Stimulated activated CD4-positive, alpha-beta T cell treated with anti-CD3 and anti-CD28 coated beads, Interleukin-4, amount 100 ng/mL, for 48 hours (primary cell): ENCODE data around the gene TAF1D.
"Not testable (repeated sequence)": the region's sequence is repeated elsewhere in the genome, so short reads cannot be mapped to it uniquely, and the experiment has no call there.

ENCODE experiments used
- DNase-seq, 2 donors: peaks; one replicate each; pipeline ENCODE4 v3.0.0-alpha.2; 2020; ENCODE audit warnings: low read depth in 2 of 2

The TAF1D gene

DNA sequence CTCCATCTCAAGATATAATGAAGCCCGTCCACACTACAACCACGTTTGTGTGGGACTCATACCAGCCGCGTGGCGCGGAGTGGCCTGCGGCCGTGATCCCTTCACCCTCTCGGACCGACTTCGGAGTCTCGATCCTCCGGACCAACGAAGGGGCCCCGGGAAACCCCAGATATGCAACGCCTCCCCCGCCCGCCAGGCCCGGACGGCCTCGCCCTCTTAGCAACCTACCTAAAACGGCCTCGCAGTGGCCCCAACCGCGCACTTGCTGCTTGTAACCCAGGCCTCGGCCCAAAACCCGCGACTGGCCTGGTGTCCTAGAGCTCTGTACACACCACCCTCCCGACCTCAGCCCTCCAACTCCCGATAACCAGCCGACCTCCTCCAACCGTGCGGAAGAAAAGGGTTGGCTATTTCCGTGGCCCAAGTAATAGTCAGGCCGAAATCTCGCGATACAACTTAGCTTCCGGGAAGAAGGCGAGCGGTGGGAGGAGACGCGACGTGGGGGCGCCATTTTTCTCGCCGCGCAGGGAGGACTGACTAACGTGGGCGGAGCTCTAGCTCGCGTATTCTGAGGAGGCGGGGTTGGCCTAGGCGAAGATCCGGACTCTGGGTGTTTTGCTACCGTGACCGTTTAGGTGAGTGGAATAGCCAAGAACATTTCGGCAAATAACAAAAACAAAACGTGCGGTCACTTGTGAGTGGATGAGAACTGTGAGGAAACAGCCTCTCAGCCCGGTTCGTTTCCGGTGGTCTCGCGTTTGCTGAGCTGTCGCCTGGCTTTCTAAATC is at the start of gene TAF1D, which contains the start of gene C11orf54:
TAF1D (minus strand) TSS at position 402 of the 788 bp plus-strand sequence. CDS start 2,191 bp downstream, outside the sequence.
C11orf54 (plus strand) TSS at position 579 of the 788 bp plus-strand sequence. CDS start 5,722 bp downstream, outside the sequence.
- DNase-seq: peak; percentile 89 to 94

DNA sequence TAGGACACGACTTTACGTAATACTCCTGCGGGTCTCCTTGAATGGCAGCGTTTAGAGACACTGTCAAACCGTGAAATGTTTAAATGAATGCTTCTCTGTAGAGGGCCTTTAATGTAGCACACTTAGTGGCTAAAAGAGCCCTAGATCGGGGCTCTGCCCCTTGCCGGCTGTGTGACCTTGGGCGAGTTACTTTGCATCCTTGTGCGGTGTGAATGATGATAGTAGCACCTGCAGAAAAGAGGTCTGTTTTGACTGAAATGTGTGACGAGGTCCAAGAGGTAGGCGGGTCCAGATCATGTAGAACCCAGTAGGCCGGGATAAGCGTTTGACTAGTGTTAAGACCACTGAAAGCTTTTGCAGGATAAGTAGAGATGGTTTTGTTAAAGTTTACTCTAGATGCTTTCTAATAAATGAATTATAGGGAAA is 43.7 kb upstream of the TAF1D start:
- peak in 1 of 2 donors; percentile 7 for DNase-seq

- peak; percentile 75 to 88 for DNase-seq
Measured at GRCh38 chr11:93784145-93784934, 43.0 kb upstream of the TAF1D start, which contains the start of gene MED17. Gene MED17 (plus strand): TSS chr11:93784282. CDS start chr11:93784514, 232 bp downstream.

GRCh38 chr11:93783765-93784144 is 42.5 kb upstream of the TAF1D start:
- no peak for DNase-seq

- DNase-seq: no peak
Measured at GRCh38 chr11:93783362-93783761, 42.1 kb upstream of the TAF1D start.

GRCh38 chr11:93775289-93775688 is 34.0 kb upstream of the TAF1D start:
- no peak for DNase-seq

DNA sequence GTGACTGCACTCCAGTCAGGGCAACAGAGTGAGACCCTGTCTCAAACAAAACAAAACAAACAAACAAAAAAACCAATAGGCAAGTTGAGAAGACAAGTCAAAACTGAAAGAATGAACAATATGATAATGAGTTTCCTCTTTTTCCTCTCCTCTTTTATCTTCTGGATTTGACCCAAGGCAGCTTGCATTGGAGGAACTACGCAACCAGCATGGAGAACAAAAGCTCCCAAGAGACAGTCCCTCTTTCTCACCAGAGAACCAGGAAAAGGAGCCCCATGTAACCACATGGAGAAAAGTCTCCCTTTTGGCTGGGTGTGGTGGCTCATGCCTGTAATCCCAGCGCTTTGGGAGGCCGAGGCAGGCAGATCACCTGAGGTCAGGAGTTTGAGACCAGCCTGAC is 33.3 kb upstream of the TAF1D start:
- not testable (repeated sequence) for DNase-seq

- DNase-seq: no peak
Measured at GRCh38 chr11:93773601-93774200, 32.4 kb upstream of the TAF1D start.

- no peak for DNase-seq
Measured at GRCh38 chr11:93773045-93773477, 31.8 kb upstream of the TAF1D start.

DNA sequence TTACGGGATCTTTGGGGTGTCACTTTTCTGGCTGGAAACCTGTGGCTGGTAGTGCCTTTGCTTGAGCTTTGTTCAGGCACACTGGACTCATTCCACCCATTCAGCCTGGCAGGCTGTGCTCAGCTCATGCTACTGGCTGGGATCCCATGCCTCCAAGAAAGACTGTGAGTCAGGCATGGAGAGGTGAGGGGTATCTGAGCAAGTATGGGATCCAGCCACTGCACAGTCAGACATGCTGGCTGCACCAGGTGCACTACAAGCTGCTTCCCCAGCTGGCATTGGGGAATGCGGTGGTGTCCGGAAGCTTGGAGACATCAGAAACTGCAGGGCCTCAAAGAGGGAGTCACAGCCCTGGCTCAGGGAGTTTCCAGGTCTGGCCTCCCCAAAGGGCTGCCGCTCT is 30.8 kb upstream of the TAF1D start:
- DNase-seq: no peak

GRCh38 chr11:93770160-93770559 is 28.9 kb upstream of the TAF1D start:
- no peak for DNase-seq

GRCh38 chr11:93767018-93767417 is 25.7 kb upstream of the TAF1D start:
- DNase-seq: no peak

GRCh38 chr11:93766504-93766903 is 25.2 kb upstream of the TAF1D start:
- DNase-seq: no peak

- DNase-seq: no peak
Measured at GRCh38 chr11:93765551-93765950, 24.3 kb upstream of the TAF1D start.

DNA sequence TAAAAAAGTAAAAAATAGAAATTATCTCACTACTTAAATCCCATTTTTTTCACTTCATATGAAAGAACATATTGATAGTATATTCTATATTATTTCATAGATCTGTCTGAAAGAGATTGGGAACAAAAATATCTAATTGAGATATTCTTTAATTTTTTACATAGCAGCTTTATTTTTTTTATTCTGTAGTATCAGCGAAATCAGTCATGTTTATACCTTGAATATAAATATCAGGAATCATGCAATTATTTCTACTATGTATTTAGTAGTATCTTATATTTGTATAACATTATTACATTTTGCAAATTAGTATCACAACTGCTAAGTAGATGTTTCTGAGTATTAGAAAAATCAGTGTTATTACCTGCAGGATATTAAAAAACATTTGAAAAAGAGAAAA is 20.6 kb upstream of the TAF1D start:
- no peak for DNase-seq

DNA sequence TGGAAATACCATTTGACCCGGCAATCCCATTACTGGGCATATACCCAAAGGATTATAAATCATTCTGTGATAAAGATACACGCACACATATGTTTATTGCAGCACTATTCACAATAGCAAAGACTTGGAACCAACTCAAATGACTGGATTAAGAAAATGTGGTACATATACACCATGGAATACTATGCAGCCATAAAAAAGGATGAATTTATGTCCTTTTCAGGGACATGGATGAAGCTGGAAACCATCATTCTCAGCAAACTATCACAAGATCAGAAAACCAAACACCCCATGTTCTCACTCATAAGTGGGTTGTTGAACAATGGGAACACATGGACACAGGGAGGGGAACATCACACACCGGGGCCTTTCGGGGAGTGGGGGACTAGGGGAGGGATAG is 17.8 kb upstream of the TAF1D start:
- not testable (repeated sequence) for DNase-seq

- DNase-seq: no peak
Measured at GRCh38 chr11:93757924-93758865, 16.9 kb upstream of the TAF1D start.

- no peak for DNase-seq
Measured at GRCh38 chr11:93757301-93757700, 16.0 kb upstream of the TAF1D start.

GRCh38 chr11:93756748-93757147 is 15.5 kb upstream of the TAF1D start:
- DNase-seq: no peak

DNA sequence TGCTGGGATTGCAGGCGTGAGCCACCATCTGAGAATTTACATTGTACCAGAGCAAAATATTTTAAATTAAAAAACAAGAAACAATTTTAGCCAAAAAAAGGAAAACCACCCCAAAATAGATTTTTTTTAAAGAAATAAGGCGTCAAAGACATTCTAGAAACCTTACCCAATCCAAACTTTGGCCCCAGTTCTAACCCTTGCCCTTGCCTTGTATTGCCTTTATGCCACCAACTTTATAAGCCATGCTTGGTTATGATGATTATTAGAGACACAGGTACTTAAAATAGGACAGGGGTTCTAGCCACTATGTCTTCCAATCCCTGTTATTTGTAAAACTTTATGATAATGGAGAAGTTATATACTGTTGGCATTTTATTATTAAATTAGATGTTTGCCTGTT is 11.9 kb upstream of the TAF1D start:
- DNase-seq: no peak

DNA sequence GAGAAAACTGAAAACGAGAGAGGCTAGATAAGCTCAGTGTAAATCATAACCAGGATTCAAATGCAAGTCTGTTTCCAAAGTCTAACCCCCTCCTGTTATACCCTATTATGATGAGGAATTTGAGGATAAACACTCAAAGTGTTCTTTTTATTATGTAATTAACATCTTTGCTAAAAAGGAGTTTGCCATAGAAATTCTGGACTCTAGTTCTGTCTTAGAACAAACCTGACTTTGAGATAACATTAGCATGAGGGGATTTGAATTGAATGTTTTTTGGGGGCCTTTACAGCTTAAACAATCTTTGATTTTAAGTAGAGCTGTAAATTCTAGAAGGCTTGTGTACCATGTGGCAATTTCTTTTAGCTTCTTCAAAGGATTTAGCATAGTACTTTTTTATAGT is 9.7 kb upstream of the TAF1D start:
- no peak for DNase-seq
